CD14-positive monocyte (primary cell): Measurements from ENCODE around the gene XIRP2. TPM values are rescaled to one million over a fixed set of nuclear protein-coding genes. Genes with fewer than 3 reads are reported as not detected.
A peak's percentile ranks its signal among the peaks of the same experiment; 100 is the strongest.

ENCODE experiments used
- DNase-seq, 3 donors: peaks; one replicate each; pipeline ENCODE4 v3.0.0-alpha.2; 2011 to 2022
- H2AFZ ChIP-seq: 2 replicates; pipeline ENCODE4 v1.6.0; 2012; ENCODE audit warnings: mild to moderate bottlenecking, low read depth, low read length, inconsistent platforms; ENCODE audit not compliant: insufficient read depth, poor library complexity, severe bottlenecking
- H3K27ac ChIP-seq, 2 donors: 1 replicate in 1 of 2; 2 replicates in 1 of 2; pipeline ENCODE4 v1.5.1; 2012 to 2013; ENCODE audit warnings: low read length in 2 of 2, control low read depth in 1 of 2, inconsistent platforms in 1 of 2, low read depth in 1 of 2, mild to moderate bottlenecking in 1 of 2
- H3K27me3 ChIP-seq, 2 donors: one replicate each; pipeline versions ENCODE4 v1.6.0 to v1.6.1; 2011 to 2013; ENCODE audit warnings: low read length in 2 of 2; ENCODE audit not compliant: control insufficient read depth in 2 of 2, insufficient read depth in 2 of 2
- H3K36me3 ChIP-seq, 2 donors: replicated peaks in 1 of 2; 1 replicate in 1 of 2; 2 replicates in 1 of 2; pipeline versions ENCODE4 v1.5.1 to v1.6.1; 2012 to 2013; ENCODE audit warnings: low read length in 2 of 2, control low read depth in 1 of 2, inconsistent platforms in 1 of 2, mild to moderate bottlenecking in 1 of 2; ENCODE audit not compliant: insufficient read depth in 2 of 2, control insufficient read depth in 1 of 2
- H3K4me1 ChIP-seq, 2 donors: 1 replicate in 1 of 2; 2 replicates in 1 of 2; pipeline versions ENCODE4 v1.5.1 to v1.6.1; 2012 to 2013; ENCODE audit warnings: low read length in 2 of 2, control low read depth in 1 of 2, inconsistent platforms in 1 of 2, mild to moderate bottlenecking in 1 of 2, moderate library complexity in 1 of 2; ENCODE audit not compliant: insufficient read depth in 2 of 2, control insufficient read depth in 1 of 2
- H3K4me2 ChIP-seq: replicated peaks from 2 replicates; pipeline ENCODE3; 2012; ENCODE audit warnings: low read length, moderate library complexity, mild to moderate bottlenecking; ENCODE audit not compliant: poor library complexity, severe bottlenecking; ENCODE audit errors: extremely low read depth
- H3K4me3 ChIP-seq, 3 experiments: fragments of 200-600 bp in 1 of 3; sonication (generic) in 1 of 3; replicated peaks in 1 of 3; 1 replicate in 2 of 3; 2 replicates in 1 of 3; pipeline ENCODE4 v1.5.1; 2011 to 2013; ENCODE audit warnings: low read length in 3 of 3, mild to moderate bottlenecking in 3 of 3, control low read depth in 2 of 3, low read depth in 2 of 3, inconsistent platforms in 1 of 3, moderate library complexity in 1 of 3
- H3K79me2 ChIP-seq: 2 replicates; pipeline ENCODE4 v1.6.0; 2012; ENCODE audit warnings: mild to moderate bottlenecking, control low read depth, inconsistent platforms, low read length, moderate library complexity; ENCODE audit not compliant: insufficient read depth
- H3K9ac ChIP-seq: 2 replicates; pipeline ENCODE4 v1.6.0; 2017; ENCODE audit warnings: low read length, mild to moderate bottlenecking; ENCODE audit not compliant: insufficient read depth, poor library complexity, severe bottlenecking
- H3K9me3 ChIP-seq, 2 donors: replicated peaks in 1 of 2; 1 replicate in 1 of 2; 2 replicates in 1 of 2; pipeline versions ENCODE4 v1.5.1 to v1.6.1; 2012 to 2013; ENCODE audit warnings: low read length in 2 of 2, control low read depth in 1 of 2; ENCODE audit not compliant: control insufficient read depth in 1 of 2, insufficient read depth in 1 of 2
- H4K20me1 ChIP-seq: 2 replicates; pipeline ENCODE4 v1.6.0; 2012; ENCODE audit warnings: mild to moderate bottlenecking, low read length, control low read depth, moderate library complexity; ENCODE audit not compliant: insufficient read depth
- H3K27ac Mint-ChIP-seq, 7 donors: one replicate each; pipeline ENCODE4 v1.8.0; 2020; ENCODE audit warnings: mild to moderate bottlenecking in 7 of 7, mixed read lengths in 7 of 7, moderate library complexity in 6 of 7, inconsistent platforms in 2 of 7
- H3K27me3 Mint-ChIP-seq, 3 donors: one replicate each; pipeline ENCODE4 v1.8.0; 2021 to 2022; ENCODE audit warnings: low read depth in 3 of 3, mild to moderate bottlenecking in 3 of 3, mixed read lengths in 3 of 3, moderate library complexity in 3 of 3, inconsistent platforms in 1 of 3
- H3K36me3 Mint-ChIP-seq, 2 donors: one replicate each; pipeline ENCODE4 v1.8.0; 2020; ENCODE audit warnings: mixed read lengths in 2 of 2, inconsistent platforms in 1 of 2, mild to moderate bottlenecking in 1 of 2
- H3K4me1 Mint-ChIP-seq: one replicate; pipeline ENCODE4 v1.8.0; 2020; ENCODE audit warnings: mild to moderate bottlenecking, mixed read lengths
- H3K4me3 Mint-ChIP-seq, 2 donors: one replicate each; pipeline ENCODE4 v1.8.0; 2020; ENCODE audit warnings: mild to moderate bottlenecking in 2 of 2, mixed read lengths in 2 of 2, moderate library complexity in 1 of 2
- H3K9me3 Mint-ChIP-seq, 7 donors: one replicate each; pipeline ENCODE4 v1.8.0; 2020 to 2022; ENCODE audit warnings: mixed read lengths in 7 of 7, mild to moderate bottlenecking in 6 of 7, moderate library complexity in 6 of 7, inconsistent platforms in 2 of 7
- CTCF ChIP-seq: fragments of 200-600 bp; IDR thresholded peaks from one replicate; pipeline ENCODE4 v1.8.0; 2022; ENCODE audit warnings: antibody characterized with exemption, mild to moderate bottlenecking
- WGBS: methylation state at CpG from one replicate; pipeline ENCODE4 v1.1.5; 2013; ENCODE audit warnings: missing lambda C conversion rate; ENCODE audit not compliant: insufficient coverage; 5-methylcytosine and 5-hydroxymethylcytosine counted together
- intact Hi-C, 2 donors: fragments of 100-400 bp; cut with micrococcal nuclease; formaldehyde crosslinking; loops; one replicate each; pipeline versions ENCODE4 v1.15.0 to v1.15.1; 2023
- polyA plus RNA-seq, 3 donors: library from polyadenylated mRNA; depleted of rRNA in 1 of 3; unstranded in 2 of 3; stranded (reverse) in 1 of 3; fragments of 300-500 nt in 2 of 3; fragments of >200 nt in 1 of 3; fragmentation: Illumina TruSeq in 2 of 3; gene quantifications; 1 replicate in 2 of 3; 2 replicates in 1 of 3; pipeline ENCODE4 v1.2.3, GENCODE V29; 2012 to 2021

Gene XIRP2
- polyA plus RNA-seq, 3 donors = not detected

GRCh38 chr2:166844111-166844510 is 44.2 kb upstream of the XIRP2 start:
- intact Hi-C loops = no loop called here
- H3K9me3 Mint-ChIP-seq = peaks cover 0 to 10% (median 4%) of the 10 kb centered on the region in 7 donors

GRCh38 chr2:166862468-166863132 is 25.7 kb upstream of the XIRP2 start:
- no peak overlapping the region for H3K27ac ChIP-seq
- H3K9me3 ChIP-seq = no peaks in the 10 kb centered on the region
- TF ChIP-seq CTCF = no peak
- Mint-ChIP-seq H3K4me3 (no peak overlapping the region), H3K27me3 (no peaks in the 10 kb centered on the region), H3K27ac (peak overlapping the region in 1 of 7 donors; percentile 10), H3K4me1 (no peaks in the 10 kb centered on the region), H3K36me3 (no peaks in the 10 kb centered on the region), H3K9me3 (peaks cover 0 to 4% (median 0%) of the 10 kb centered on the region in 7 donors)
- no peak for DNase-seq
- intact Hi-C loops = no loop called here
- no peak overlapping the region for H3K4me3 ChIP-seq
- no peak overlapping the region for H3K4me2 ChIP-seq
- WGBS = no CpG with 5 or more reads among the region's 6 CpGs
- no peaks in the 10 kb centered on the region for H3K27me3 ChIP-seq
- no peaks in the 10 kb centered on the region for H3K79me2 ChIP-seq
- H3K4me1 ChIP-seq = no peaks in the 10 kb centered on the region
- no peak overlapping the region for H2AFZ ChIP-seq
- H3K9ac ChIP-seq = no peak overlapping the region
- H4K20me1 ChIP-seq = no peaks in the 10 kb centered on the region
- no peaks in the 10 kb centered on the region for H3K36me3 ChIP-seq

More at GRCh38 chr2:166844111-166844510, 44.2 kb upstream of the XIRP2 start:
- H3K36me3 Mint-ChIP-seq = no peaks in the 10 kb centered on the region
- Histone ChIP-seq H3K4me3 (no peak overlapping the region), H3K4me2 (no peak overlapping the region), H3K4me1 (no peaks in the 10 kb centered on the region), H3K9ac (no peak overlapping the region), H3K79me2 (no peaks in the 10 kb centered on the region), H3K36me3 (no peaks in the 10 kb centered on the region), H2AFZ (no peak overlapping the region), H3K27ac (no peak overlapping the region), H4K20me1 (no peaks in the 10 kb centered on the region), H3K9me3 (peaks cover 0 to 6% of the 10 kb centered on the region in 2 donors), H3K27me3 (no peaks in the 10 kb centered on the region)
- no peak overlapping the region for H3K4me3 Mint-ChIP-seq
- TF ChIP-seq CTCF = no peak
- no CpG with 5 or more reads among the region's 1 CpG for WGBS
- no peak for DNase-seq
- peaks cover 0 to 3% (median 0%) of the 10 kb centered on the region in 3 donors for H3K27me3 Mint-ChIP-seq
- no peak overlapping the region for H3K27ac Mint-ChIP-seq
- H3K4me1 Mint-ChIP-seq = no peaks in the 10 kb centered on the region
